Osteoblast (primary cell): ENCODE data around the gene NCAM1. TPM values are rescaled to one million over a fixed set of nuclear protein-coding genes. Genes with fewer than 3 reads are reported as not detected.
"Not testable (repeated sequence)": the region's sequence is repeated elsewhere in the genome, so short reads cannot be mapped to it uniquely, and the experiment has no call there.

Experiments used
- DNase-seq: peaks from one replicate; pipeline ENCODE4 v3.0.0; 2011; ENCODE audit warnings: low spot score, mixed read lengths; ENCODE audit not compliant: insufficient read length; ENCODE audit errors: missing footprints
- H2AFZ ChIP-seq: 2 replicates; pipeline ENCODE4 v1.6.0; 2011; ENCODE audit warnings: mild to moderate bottlenecking, low read length
- H3K27ac ChIP-seq: 2 replicates; pipeline ENCODE4 v1.5.1; 2011; ENCODE audit warnings: mild to moderate bottlenecking, low read depth, low read length, moderate library complexity
- H3K27me3 ChIP-seq: 2 replicates; pipeline ENCODE4 v1.6.0; 2012; ENCODE audit warnings: mild to moderate bottlenecking, control low read depth, inconsistent platforms, low read length, moderate library complexity; ENCODE audit not compliant: insufficient read depth
- H3K36me3 ChIP-seq: 2 replicates; pipeline ENCODE4 v1.5.1; 2011; ENCODE audit warnings: mild to moderate bottlenecking, low read length, control low read depth, moderate library complexity; ENCODE audit not compliant: insufficient read depth
- H3K4me1 ChIP-seq: 2 replicates; pipeline ENCODE4 v1.5.1; 2011; ENCODE audit warnings: mild to moderate bottlenecking, low read length, control low read depth, moderate library complexity; ENCODE audit not compliant: insufficient read depth
- H3K4me2 ChIP-seq: 2 replicates; pipeline ENCODE4 v1.6.0; 2011; ENCODE audit warnings: mild to moderate bottlenecking, low read length; ENCODE audit not compliant: insufficient read depth
- H3K4me3 ChIP-seq: fragments of 200-600 bp; sonication (generic); 3 replicates; pipeline ENCODE4 v1.5.1; 2012; ENCODE audit warnings: mild to moderate bottlenecking, low read length, inconsistent platforms; ENCODE audit not compliant: insufficient read depth
- H3K79me2 ChIP-seq: 2 replicates; pipeline ENCODE4 v1.6.0; 2012; ENCODE audit warnings: mild to moderate bottlenecking, low read length, control low read depth, inconsistent platforms; ENCODE audit not compliant: insufficient read depth
- H3K9me3 ChIP-seq: 2 replicates; pipeline ENCODE4 v1.5.1; 2011; ENCODE audit warnings: low read depth, low read length, control low read depth
- H4K20me1 ChIP-seq: 2 replicates; pipeline ENCODE4 v1.6.0; 2012; ENCODE audit warnings: mild to moderate bottlenecking, low read length, control low read depth; ENCODE audit not compliant: insufficient read depth
- CTCF ChIP-seq: IDR thresholded peaks from 2 replicates; pipeline ENCODE4 v1.5.1; 2011; ENCODE audit warnings: mild to moderate bottlenecking, low read depth, low read length, moderate library complexity; ENCODE audit errors: extremely low read depth
- total RNA-seq: library from RNA; depleted of rRNA; stranded (reverse); fragments of >200 nt; gene quantifications from 2 replicates; pipeline ENCODE4 v1.2.3, GENCODE V29; 2012

NCAM1 gene
- total RNA-seq: 1.2 and 2.2 TPM in 2 replicates

GRCh38 chr11:112961146-112961668 is at the start of gene NCAM1:
Gene NCAM1 (plus strand): TSS chr11:112961420.
- Histone ChIP-seq H3K4me2 (peak within 1 kb of the TSS; percentile 72), H3K27me3 (peaks cover 49% of the 10 kb centered on the region), H3K4me3 (peak within 1 kb of the TSS; percentile 59), H2AFZ (peak within 1 kb of the TSS; percentile 64), H3K79me2 (no peaks in the 10 kb centered on the region), H3K4me1 (no peaks in the 10 kb centered on the region), H4K20me1 (no peaks in the 10 kb centered on the region), H3K27ac (no peak within 1 kb of the TSS), H3K36me3 (no peaks in the 10 kb centered on the region), H3K9me3 (no peaks in the 10 kb centered on the region)
- no peak for TF ChIP-seq CTCF
- DNase-seq: peak; percentile 69

GRCh38 chr11:112922606-112923005 is 38.6 kb upstream of the NCAM1 start:
- no peaks in the 10 kb centered on the region for H3K4me1 ChIP-seq
- H3K4me2 ChIP-seq: no peak overlapping the region
- no peaks in the 10 kb centered on the region for H3K9me3 ChIP-seq

GRCh38 chr11:112924836-112925235 is 36.4 kb upstream of the NCAM1 start:
- not testable (repeated sequence) for H3K79me2 ChIP-seq, H3K4me3 ChIP-seq, H3K4me1 ChIP-seq, H2AFZ ChIP-seq, H3K27me3 ChIP-seq, H4K20me1 ChIP-seq, H3K9me3 ChIP-seq, H3K27ac ChIP-seq, H3K4me2 ChIP-seq, DNase-seq, H3K36me3 ChIP-seq

More at GRCh38 chr11:112922606-112923005, 38.6 kb upstream of the NCAM1 start:
- TF ChIP-seq CTCF: no peak
- Histone ChIP-seq H3K79me2 (no peaks in the 10 kb centered on the region), H3K27me3 (no peaks in the 10 kb centered on the region), H4K20me1 (no peaks in the 10 kb centered on the region), H3K36me3 (no peaks in the 10 kb centered on the region), H2AFZ (no peak overlapping the region), H3K4me3 (no peak overlapping the region), H3K27ac (no peak overlapping the region)
- no peak for DNase-seq

GRCh38 chr11:112925516-112926310 is 35.5 kb upstream of the NCAM1 start:
- H4K20me1 ChIP-seq: no peaks in the 10 kb centered on the region
- no peaks in the 10 kb centered on the region for H3K79me2 ChIP-seq
- no peak overlapping the region for H2AFZ ChIP-seq
- no peaks in the 10 kb centered on the region for H3K36me3 ChIP-seq
- H3K4me2 ChIP-seq: no peak overlapping the region
- H3K9me3 ChIP-seq: no peaks in the 10 kb centered on the region
- H3K4me3 ChIP-seq: no peak overlapping the region
- H3K4me1 ChIP-seq: no peaks in the 10 kb centered on the region
- no peak for TF ChIP-seq CTCF
- H3K27ac ChIP-seq: no peak overlapping the region
- H3K27me3 ChIP-seq: no peaks in the 10 kb centered on the region
- DNase-seq: no peak
